HG03565 (cell line): ENCODE data around the gene LEFTY1.
A peak's percentile ranks its signal among the peaks of the same experiment; 100 is the strongest.

Source experiments
- ATAC-seq: cut with Tn5 transposase; IDR thresholded peaks from one replicate; pipeline ENCODE4 v1.9.1; 2021; ENCODE audit warnings: mild to moderate bottlenecking, moderate library complexity; ENCODE audit not compliant: unreplicated experiment

Gene LEFTY1

GRCh38 chr1:225915538-225915991 lies 26.6 kb upstream of the LEFTY1 start:
- no peak for ATAC-seq

GRCh38 chr1:225914947-225915346 lies 26.0 kb upstream of the LEFTY1 start:
- ATAC-seq = no peak

GRCh38 chr1:225914391-225914790 lies 25.4 kb upstream of the LEFTY1 start:
- ATAC-seq = no peak

GRCh38 chr1:225911191-225912130 lies 22.5 kb upstream of the LEFTY1 start:
- ATAC-seq = peak; percentile 42

GRCh38 chr1:225909477-225909876 lies 20.5 kb upstream of the LEFTY1 start:
- ATAC-seq = no peak

- no peak for ATAC-seq
Observed at GRCh38 chr1:225908773-225909172, 19.8 kb upstream of the LEFTY1 start.

- ATAC-seq = no peak
Observed at GRCh38 chr1:225908013-225908640, 19.2 kb upstream of the LEFTY1 start.

- ATAC-seq = no peak
Observed at GRCh38 chr1:225907341-225907740, 18.4 kb upstream of the LEFTY1 start.

- no peak for ATAC-seq
Observed at GRCh38 chr1:225906467-225906866, 17.5 kb upstream of the LEFTY1 start.

GRCh38 chr1:225903623-225904022 lies 14.7 kb upstream of the LEFTY1 start:
- ATAC-seq = no peak

GRCh38 chr1:225899044-225899925 lies 10.3 kb upstream of the LEFTY1 start:
- no peak for ATAC-seq

GRCh38 chr1:225897595-225898514 lies 8.9 kb upstream of the LEFTY1 start:
- ATAC-seq = no peak

- ATAC-seq = peak; percentile 100
Observed at GRCh38 chr1:225896937-225897549, 8.1 kb upstream of the LEFTY1 start.

GRCh38 chr1:225896494-225896893 lies 7.5 kb upstream of the LEFTY1 start:
- ATAC-seq = no peak

- ATAC-seq = no peak
Observed at GRCh38 chr1:225892307-225892706, 3.4 kb upstream of the LEFTY1 start.

GRCh38 chr1:225891229-225891972 lies 2.5 kb upstream of the LEFTY1 start:
- ATAC-seq = no peak

GRCh38 chr1:225890346-225891228 lies 1.6 kb upstream of the LEFTY1 start:
- no peak for ATAC-seq

GRCh38 chr1:225889743-225890142 lies 797 bp upstream of the LEFTY1 start:
- ATAC-seq = no peak
